Fibroblast of lung (primary cell): ENCODE results near the gene ZBTB45.

ENCODE experiments used
- CTCF ChIP-seq, 2 donors: IDR thresholded peaks in 1 of 2; conservative IDR thresholded peaks in 1 of 2; 1 replicate in 1 of 2; 2 replicates in 1 of 2; pipeline ENCODE4 v1.5.1; 2011 to 2012; ENCODE audit warnings: low read length in 2 of 2, control low read depth in 1 of 2, inconsistent platforms in 1 of 2, low read depth in 1 of 2, mild to moderate bottlenecking in 1 of 2
- EZH2 ChIP-seq: IDR thresholded peaks from 2 replicates; pipeline ENCODE4 v1.5.1; 2012; ENCODE audit warnings: low read length, control low read depth, mild to moderate bottlenecking; ENCODE audit errors: missing control alignments

- TF ChIP-seq CTCF (conservative IDR thresholded peaks at IDR 0.05 in 1 of 2, IDR thresholded peaks at IDR 0.05 in 1 of 2; ENCODE audit: low read depth in 1 of 2, low read length in 2 of 2), result no peak
- no peak for TF ChIP-seq EZH2
Measured at GRCh38 chr19:58482372-58482771, 37.2 kb downstream of the ZBTB45 start.
